OCI-LY3 (cell line): ENCODE data around the gene USB1.

ENCODE experiments used
- H2AFZ ChIP-seq: fragments of 200-600, 300-600 bp; shearing (Covaris generic); 2 replicates; pipeline ENCODE4 v1.6.0; 2014; ENCODE audit warnings: antibody characterized with exemption, low read depth, low read length
- H3K27ac ChIP-seq: fragments of 200-600, 300-600 bp; sonication (generic); 2 replicates; pipeline ENCODE4 v1.5.1; 2014; ENCODE audit warnings: mild to moderate bottlenecking, low read length, moderate library complexity, mixed read lengths
- H3K27me3 ChIP-seq: fragments of 200-600, 300-600 bp; sonication (generic); 2 replicates; pipeline ENCODE4 v1.6.1; 2014; ENCODE audit warnings: low read depth, low read length, mixed read lengths
- H3K36me3 ChIP-seq: fragments of 200-600, 300-600 bp; sonication (generic); replicated peaks from 2 replicates; pipeline ENCODE3; 2014; ENCODE audit warnings: low read depth, low read length, mixed read lengths
- H3K4me1 ChIP-seq: fragments of 300-600, 200-600 bp; sonication (generic); 2 replicates; pipeline ENCODE4 v1.6.1; 2014; ENCODE audit warnings: low read length, mixed read lengths
- H3K4me2 ChIP-seq: fragments of 200-600, 300-600 bp; sonication (generic); 2 replicates; pipeline ENCODE4 v1.6.1; 2014; ENCODE audit warnings: low read length, mixed read lengths
- H3K4me3 ChIP-seq: fragments of 300-600, 200-600 bp; sonication (generic); 2 replicates; pipeline ENCODE4 v1.5.1; 2014; ENCODE audit warnings: antibody characterized with exemption, mild to moderate bottlenecking, low read length, moderate library complexity
- H3K79me2 ChIP-seq: fragments of 300-600, 200-600 bp; shearing (Covaris generic); 2 replicates; pipeline ENCODE4 v1.6.1; 2014; ENCODE audit warnings: mild to moderate bottlenecking, low read length, mixed read lengths
- H3K9ac ChIP-seq: fragments of 300-600, 200-600 bp; shearing (Covaris generic); 2 replicates; pipeline ENCODE4 v1.6.0; 2014; ENCODE audit warnings: mild to moderate bottlenecking, low read length, moderate library complexity
- H3K9me3 ChIP-seq: fragments of 200-600, 300-600 bp; shearing (Covaris generic); 2 replicates; pipeline ENCODE4 v1.6.1; 2014; ENCODE audit warnings: low read length, mixed read lengths; ENCODE audit not compliant: insufficient read depth
- H4K20me1 ChIP-seq: fragments of 200-600, 300-600 bp; sonication (generic); 2 replicates; pipeline ENCODE4 v1.6.1; 2016; ENCODE audit warnings: low read length, mixed read lengths; ENCODE audit not compliant: insufficient read depth
- CTCF ChIP-seq: fragments of 200-600, 300-600 bp; sonication (generic); IDR thresholded peaks from 2 replicates; pipeline ENCODE4 v1.5.1; 2014; ENCODE audit warnings: antibody characterized with exemption, low read length, low read depth
- EZH2phosphoT487 ChIP-seq: fragments of 200-600 bp; shearing (Covaris generic); IDR thresholded peaks from 2 replicates; pipeline ENCODE4 v1.6.1; 2018; ENCODE audit warnings: antibody characterized with exemption, mixed run types, low read depth

The USB1 gene

GRCh38 chr16:58011652-58012051, 10.4 kb downstream of the USB1 start:
- H3K79me2 ChIP-seq, result no peaks in the 10 kb centered on the region
- H3K27ac ChIP-seq, result no peak overlapping the region
- no peaks in the 10 kb centered on the region for H3K9me3 ChIP-seq
- H3K4me1 ChIP-seq, result no peaks in the 10 kb centered on the region
- TF ChIP-seq EZH2phosphoT487 (no peak), CTCF (no peak)
- H3K4me3 ChIP-seq, result no peak overlapping the region
- H3K9ac ChIP-seq, result no peak overlapping the region
- no peak overlapping the region for H2AFZ ChIP-seq
- H4K20me1 ChIP-seq, result no peaks in the 10 kb centered on the region
- H3K36me3 ChIP-seq, result peaks cover 12% of the 10 kb centered on the region
- H3K27me3 ChIP-seq, result no peaks in the 10 kb centered on the region
- H3K4me2 ChIP-seq, result no peak overlapping the region

GRCh38 chr16:58012481-58012880, 11.3 kb downstream of the USB1 start:
- no peak for TF ChIP-seq CTCF
- TF ChIP-seq EZH2phosphoT487, result no peak
- H2AFZ ChIP-seq, result no peak overlapping the region
- no peaks in the 10 kb centered on the region for H3K4me1 ChIP-seq
- no peaks in the 10 kb centered on the region for H4K20me1 ChIP-seq
- H3K9me3 ChIP-seq, result no peaks in the 10 kb centered on the region
- H3K79me2 ChIP-seq, result no peaks in the 10 kb centered on the region
- no peaks in the 10 kb centered on the region for H3K27me3 ChIP-seq
- H3K4me3 ChIP-seq, result no peak overlapping the region
- H3K36me3 ChIP-seq, result peaks cover 8% of the 10 kb centered on the region
- H3K4me2 ChIP-seq, result no peak overlapping the region
- H3K9ac ChIP-seq, result no peak overlapping the region
- no peak overlapping the region for H3K27ac ChIP-seq

GRCh38 chr16:58013201-58013956, 12.2 kb downstream of the USB1 start:
- Histone ChIP-seq H3K4me3 (no peak overlapping the region), H3K9me3 (no peaks in the 10 kb centered on the region), H3K79me2 (no peaks in the 10 kb centered on the region), H3K4me1 (no peaks in the 10 kb centered on the region), H2AFZ (no peak overlapping the region), H3K9ac (no peak overlapping the region), H3K27ac (no peak overlapping the region), H3K4me2 (no peak overlapping the region), H4K20me1 (no peaks in the 10 kb centered on the region), H3K36me3 (peaks cover 8% of the 10 kb centered on the region), H3K27me3 (no peaks in the 10 kb centered on the region)
- TF ChIP-seq CTCF, result no peak
- no peak for TF ChIP-seq EZH2phosphoT487

GRCh38 chr16:58016840-58017446, 15.7 kb downstream of the USB1 start:
- Histone ChIP-seq H3K79me2 (no peaks in the 10 kb centered on the region), H3K4me1 (no peaks in the 10 kb centered on the region), H3K4me3 (no peak overlapping the region), H3K4me2 (no peak overlapping the region), H3K27ac (no peak overlapping the region), H3K27me3 (no peaks in the 10 kb centered on the region), H4K20me1 (no peaks in the 10 kb centered on the region), H3K36me3 (peaks cover 4% of the 10 kb centered on the region), H3K9me3 (no peaks in the 10 kb centered on the region), H2AFZ (no peak overlapping the region), H3K9ac (no peak overlapping the region)
- TF ChIP-seq CTCF, result no peak
- TF ChIP-seq EZH2phosphoT487, result no peak
